NT2/D1 (cell line): ENCODE measurements around the gene ATXN1.

ENCODE experiments used
- SUZ12 ChIP-seq: IDR thresholded peaks from 2 replicates; pipeline ENCODE4 v1.6.1; 2011; ENCODE audit not compliant: insufficient read length, insufficient read depth; ENCODE audit errors: extremely low read depth
- YY1 ChIP-seq: IDR thresholded peaks from 2 replicates; pipeline ENCODE4 v1.6.1; 2011; ENCODE audit not compliant: insufficient read length, insufficient read depth
- ZNF274 ChIP-seq: IDR thresholded peaks from 2 replicates; pipeline ENCODE4 v1.6.1; 2011; ENCODE audit warnings: mild to moderate bottlenecking, low read depth, low read length

DNA sequence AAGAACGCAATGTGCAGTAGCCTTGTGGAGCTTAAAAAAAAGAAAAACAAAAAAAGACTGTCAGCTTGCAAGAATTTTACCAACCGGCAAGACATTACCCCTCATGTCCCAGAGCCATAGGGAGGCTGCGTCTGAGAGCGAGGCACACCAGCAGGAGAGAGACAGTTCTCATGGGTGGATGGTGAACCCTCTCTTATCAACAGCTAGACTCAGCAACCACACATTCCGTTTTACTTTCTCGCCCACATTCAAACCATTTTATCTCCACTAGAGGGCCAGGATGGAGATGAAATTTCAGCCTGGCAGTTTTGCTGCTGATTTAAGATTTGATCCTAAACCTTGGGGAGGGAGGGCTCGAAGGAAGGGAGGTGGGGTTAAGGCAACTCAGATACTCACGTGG, 247.0 kb downstream of the ATXN1 start:
- TF ChIP-seq ZNF274, result no peak
- no peak for TF ChIP-seq YY1
- no peak for TF ChIP-seq SUZ12
